Muscle of arm (tissue), 12 donors: ENCODE data around the gene IFT74. TPM values are rescaled to one million over a fixed set of nuclear protein-coding genes. Genes with fewer than 3 reads are reported as not detected.
A peak's percentile ranks its signal among the peaks of the same experiment; 100 is the strongest.

Experiments
- DNase-seq: peaks from one replicate; pipeline ENCODE4 v3.0.0-alpha.2; 2013
- polyA plus RNA-seq, 12 donors: library from polyadenylated mRNA; unstranded; fragments of 120-200 nt; gene quantifications; one replicate each; pipeline ENCODE4 v1.2.1, GENCODE V29; 2013; ENCODE audit not compliant: insufficient read length in 12 of 12

The IFT74 gene
- polyA plus RNA-seq, 12 donors = 10.8 to 28.6 (median 15.8) TPM; not detected in 1

- DNase-seq = no peak
Measured at GRCh38 chr9:26971721-26972120, 15.5 kb downstream of the IFT74 start.

GRCh38 chr9:26973989-26974388, 17.8 kb downstream of the IFT74 start:
- no peak for DNase-seq

- no peak for DNase-seq
Measured at GRCh38 chr9:26974927-26975326, 18.7 kb downstream of the IFT74 start.

- peak; percentile 31 for DNase-seq
Measured at GRCh38 chr9:26975728-26976707, 19.8 kb downstream of the IFT74 start.

GRCh38 chr9:26983340-26983739, 27.1 kb downstream of the IFT74 start:
- no peak for DNase-seq

- no peak for DNase-seq
Measured at GRCh38 chr9:26995810-26996209, 39.6 kb downstream of the IFT74 start.

- no peak for DNase-seq
Measured at GRCh38 chr9:27003426-27004077, 47.3 kb downstream of the IFT74 start.

GRCh38 chr9:27005491-27005890, 49.3 kb downstream of the IFT74 start, which contains the start of gene LRRC19:
Gene LRRC19 (minus strand): TSS chr9:27005672. CDS start chr9:26999694, 5,978 bp downstream.
- no peak for DNase-seq

- no peak for DNase-seq
Measured at GRCh38 chr9:27019589-27019988, 63.4 kb downstream of the IFT74 start.

GRCh38 chr9:27022920-27023319, 66.7 kb downstream of the IFT74 start:
- no peak for DNase-seq

- DNase-seq = no peak
Measured at GRCh38 chr9:27029186-27029585, 73.0 kb downstream of the IFT74 start.

GRCh38 chr9:27033815-27034403, 77.7 kb downstream of the IFT74 start:
- peak; percentile 55 for DNase-seq

GRCh38 chr9:27037499-27037898, 81.3 kb downstream of the IFT74 start:
- DNase-seq = no peak

- DNase-seq = no peak
Measured at GRCh38 chr9:27041746-27042145, 85.5 kb downstream of the IFT74 start.

- DNase-seq = no peak
Measured at GRCh38 chr9:27042476-27042875, 86.3 kb downstream of the IFT74 start.

GRCh38 chr9:27043176-27043575, 87.0 kb downstream of the IFT74 start:
- DNase-seq = no peak

GRCh38 chr9:27047136-27047535, 90.9 kb downstream of the IFT74 start:
- DNase-seq = no peak

- DNase-seq = no peak
Measured at GRCh38 chr9:27053369-27054022, 97.3 kb downstream of the IFT74 start.

GRCh38 chr9:27054125-27054524, 97.9 kb downstream of the IFT74 start:
- no peak for DNase-seq

- DNase-seq = no peak
Measured at GRCh38 chr9:27054841-27055240, 98.6 kb downstream of the IFT74 start.

- no peak for DNase-seq
Measured at GRCh38 chr9:27059412-27059811, 103.2 kb downstream of the IFT74 start.

GRCh38 chr9:27059907-27060306, 103.7 kb downstream of the IFT74 start:
- DNase-seq = no peak
